Measurements from ENCODE around the gene CDK17. TPM values are rescaled to one million over a fixed set of nuclear protein-coding genes. Genes with fewer than 3 reads are reported as not detected.

The CDK17 gene
- total RNA-seq, 4 donors from 2014 or later: 65.1 to 89.4 (median 71.2) TPM

GRCh38 chr12:96335270-96335669, 65.0 kb downstream of the CDK17 start:
- 81 to 87% methylated on average over 5 of the region's 5 CpGs for WGBS, 2 donors
- no peak overlapping the region for H3K4me3 ChIP-seq
- H3K4me1 ChIP-seq: peaks cover 0 to 10% (median 0%) of the 10 kb centered on the region in 4 donors
- no peaks in the 10 kb centered on the region for H3K27me3 ChIP-seq
- H3K36me3 ChIP-seq: peaks cover 0 to 12% (median 0%) of the 10 kb centered on the region in 3 donors
- peaks cover 0 to 13% (median 0%) of the 10 kb centered on the region in 4 donors for H3K9me3 ChIP-seq
- H3K27ac ChIP-seq: no peak overlapping the region
- DNase-seq (ENCODE audit: low spot score in 2 of 2): no peak
- TF ChIP-seq EP300 (IDR thresholded peaks at IDR 0.05) (no peak), CTCF (IDR thresholded peaks at IDR 0.05) (no peak), POLR2A (IDR thresholded peaks at IDR 0.05) (no peak)

DNA sequence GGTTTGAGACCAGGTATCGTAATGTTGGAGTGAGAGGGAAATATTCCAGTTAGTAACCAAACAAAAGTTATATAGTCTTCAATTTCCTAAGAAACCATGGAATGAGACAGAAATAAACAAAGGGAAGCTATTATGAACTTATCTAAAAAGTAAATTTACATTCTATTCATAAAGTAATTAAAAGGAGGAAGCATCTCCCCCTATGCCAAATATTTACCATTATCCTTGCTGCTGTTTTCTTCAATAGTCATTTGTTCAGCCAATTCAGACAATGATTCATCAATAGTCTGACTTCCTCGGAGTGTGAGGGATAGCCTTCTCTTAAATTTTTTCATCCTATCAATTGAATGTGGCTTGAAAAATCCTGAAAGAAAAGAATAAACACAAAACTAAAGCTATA, 65.7 kb downstream of the CDK17 start:
- peaks cover 0 to 10% (median 0%) of the 10 kb centered on the region in 4 donors for H3K4me1 ChIP-seq
- H3K9me3 ChIP-seq: peaks cover 0 to 13% (median 0%) of the 10 kb centered on the region in 4 donors
- no peak for DNase-seq (ENCODE audit: low spot score in 2 of 2)
- 70 to 74% methylated on average over 2 of the region's 2 CpGs for WGBS, 2 donors
- no peak overlapping the region for H3K27ac ChIP-seq
- H3K27me3 ChIP-seq: no peaks in the 10 kb centered on the region
- TF ChIP-seq POLR2A (IDR thresholded peaks at IDR 0.05) (no peak), EP300 (IDR thresholded peaks at IDR 0.05) (no peak), CTCF (IDR thresholded peaks at IDR 0.05) (no peak)
- peaks cover 0 to 12% (median 0%) of the 10 kb centered on the region in 3 donors for H3K36me3 ChIP-seq
- H3K4me3 ChIP-seq: no peak overlapping the region

DNA sequence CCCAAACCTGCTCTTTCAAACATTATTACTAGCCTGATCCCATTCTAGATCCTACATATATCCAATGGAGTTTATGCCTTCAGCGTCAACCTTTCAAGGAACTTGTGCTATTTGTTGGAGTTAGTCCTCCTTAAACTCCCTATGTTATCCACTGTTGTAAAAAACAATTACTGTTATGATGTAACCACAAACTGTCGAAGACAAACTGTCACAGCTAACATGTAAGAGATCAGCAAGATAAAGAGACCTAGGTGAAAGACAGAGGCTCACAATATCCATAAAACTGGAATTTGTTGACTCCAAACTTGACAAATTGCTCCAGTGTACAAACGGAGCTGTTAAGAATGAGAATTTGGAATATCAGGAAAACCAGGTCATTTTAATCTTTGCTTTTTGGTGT, 70.7 kb downstream of the CDK17 start:
- no peaks in the 10 kb centered on the region for H3K9me3 ChIP-seq
- peaks cover 0 to 6% (median 0%) of the 10 kb centered on the region in 4 donors for H3K4me1 ChIP-seq
- peaks cover 0 to 17% (median 0%) of the 10 kb centered on the region in 3 donors for H3K36me3 ChIP-seq
- 85% methylated on average over 3 of the region's 3 CpGs for WGBS, 2 donors
- TF ChIP-seq POLR2A (IDR thresholded peaks at IDR 0.05): no peak
- no peak for TF ChIP-seq CTCF (IDR thresholded peaks at IDR 0.05)
- no peak for TF ChIP-seq EP300 (IDR thresholded peaks at IDR 0.05)
- DNase-seq (ENCODE audit: low spot score in 2 of 2): no peak
- H3K27ac ChIP-seq: no peak overlapping the region
- no peaks in the 10 kb centered on the region for H3K27me3 ChIP-seq
- no peak overlapping the region for H3K4me3 ChIP-seq

- Histone ChIP-seq H3K4me3 (no peak overlapping the region), H3K36me3 (peaks cover 0 to 17% (median 0%) of the 10 kb centered on the region in 3 donors), H3K27me3 (no peaks in the 10 kb centered on the region), H3K27ac (no peak overlapping the region), H3K4me1 (peaks cover 0 to 1% (median 0%) of the 10 kb centered on the region in 4 donors), H3K9me3 (no peaks in the 10 kb centered on the region)
- 95 to 98% methylated on average over 2 of the region's 2 CpGs for WGBS, 2 donors
- DNase-seq (ENCODE audit: low spot score in 2 of 2): no peak
- TF ChIP-seq EP300 (IDR thresholded peaks at IDR 0.05): no peak
- TF ChIP-seq CTCF (IDR thresholded peaks at IDR 0.05): no peak
- no peak for TF ChIP-seq POLR2A (IDR thresholded peaks at IDR 0.05)
These were observed 71.2 kb downstream of the CDK17 start for GRCh38 chr12:96329018-96329417.

GRCh38 chr12:96327889-96328288, 72.3 kb downstream of the CDK17 start:
- Histone ChIP-seq H3K4me1 (peaks cover 0 to 6% (median 0%) of the 10 kb centered on the region in 4 donors), H3K9me3 (no peaks in the 10 kb centered on the region), H3K4me3 (no peak overlapping the region), H3K36me3 (peaks cover 0 to 17% (median 0%) of the 10 kb centered on the region in 3 donors), H3K27ac (no peak overlapping the region), H3K27me3 (no peaks in the 10 kb centered on the region)
- TF ChIP-seq CTCF (IDR thresholded peaks at IDR 0.05) (no peak), POLR2A (IDR thresholded peaks at IDR 0.05) (no peak), EP300 (IDR thresholded peaks at IDR 0.05) (no peak)
- no peak for DNase-seq (ENCODE audit: low spot score in 2 of 2)
- 91 to 97% methylated on average over 3 of the region's 3 CpGs for WGBS, 2 donors

All from tibial nerve (tissue), 4 donors.